HG03565 (cell line): ENCODE results near the gene CDYL.
"Not testable (repeated sequence)": the region's sequence is repeated elsewhere in the genome, so short reads cannot be mapped to it uniquely, and the experiment has no call there.

ENCODE experiments used
- ATAC-seq: cut with Tn5 transposase; IDR thresholded peaks from one replicate; pipeline ENCODE4 v1.9.1; 2021; ENCODE audit warnings: mild to moderate bottlenecking, moderate library complexity; ENCODE audit not compliant: unreplicated experiment

CDYL gene

DNA sequence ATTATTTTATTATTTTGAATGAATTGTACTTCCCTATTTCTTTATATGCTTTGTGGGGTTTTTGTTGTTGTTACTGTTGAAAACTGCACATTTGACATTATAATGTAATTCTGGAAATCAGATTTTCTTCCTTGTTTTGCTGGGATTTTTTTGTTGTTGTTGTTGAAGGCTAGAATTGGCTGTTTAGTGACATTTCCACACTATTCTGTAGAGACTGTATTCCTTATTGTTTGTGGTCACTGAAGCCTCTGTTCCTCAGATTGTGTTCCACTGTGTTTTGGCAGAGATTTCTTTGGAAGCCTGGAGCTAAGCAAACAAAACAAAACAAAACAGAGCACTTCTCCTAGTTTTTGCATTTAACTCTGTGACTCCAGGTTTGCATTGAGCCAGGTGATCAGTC is 52.9 kb downstream of the CDYL start:
- no peak for ATAC-seq

DNA sequence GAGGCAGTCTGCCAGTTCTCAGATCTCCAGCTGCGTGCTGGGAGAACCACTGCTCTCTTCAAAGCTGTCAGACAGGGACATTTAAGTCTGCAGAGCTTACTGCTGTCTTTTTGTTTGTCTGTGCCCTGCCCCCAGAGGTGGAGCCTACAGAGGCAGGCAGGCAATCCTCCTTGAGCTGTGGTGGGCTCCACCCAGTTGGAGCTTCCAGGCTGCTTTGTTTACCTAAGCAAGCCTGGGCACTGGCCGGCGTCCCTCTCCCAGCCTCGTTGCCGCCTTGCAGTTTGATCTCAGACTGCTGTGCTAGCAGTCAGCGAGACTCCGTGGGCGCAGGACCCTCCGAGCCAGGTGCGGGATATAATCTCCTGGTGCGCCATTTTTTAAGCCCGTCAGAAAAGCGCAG is 59.3 kb downstream of the CDYL start:
- ATAC-seq = not testable (repeated sequence)

DNA sequence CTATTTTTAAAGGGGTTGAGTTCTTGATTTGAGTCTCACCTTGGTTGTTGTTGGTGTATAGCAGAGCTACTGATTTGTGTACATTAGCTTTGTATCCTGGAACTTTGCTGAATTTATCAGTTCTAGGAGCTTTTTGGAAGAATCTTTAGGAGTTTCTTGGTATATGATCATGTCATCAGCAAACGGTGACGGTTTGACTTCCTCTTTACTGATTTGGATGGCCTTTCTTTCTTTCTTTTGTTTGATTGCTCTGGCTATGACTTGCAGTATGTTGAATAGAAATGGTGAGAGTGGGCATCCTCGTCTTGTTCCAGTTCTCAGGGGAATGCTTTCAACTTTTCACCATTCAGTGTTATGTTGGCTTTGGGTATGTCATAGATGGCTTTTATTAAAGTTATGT is 64.0 kb downstream of the CDYL start:
- ATAC-seq = no peak

DNA sequence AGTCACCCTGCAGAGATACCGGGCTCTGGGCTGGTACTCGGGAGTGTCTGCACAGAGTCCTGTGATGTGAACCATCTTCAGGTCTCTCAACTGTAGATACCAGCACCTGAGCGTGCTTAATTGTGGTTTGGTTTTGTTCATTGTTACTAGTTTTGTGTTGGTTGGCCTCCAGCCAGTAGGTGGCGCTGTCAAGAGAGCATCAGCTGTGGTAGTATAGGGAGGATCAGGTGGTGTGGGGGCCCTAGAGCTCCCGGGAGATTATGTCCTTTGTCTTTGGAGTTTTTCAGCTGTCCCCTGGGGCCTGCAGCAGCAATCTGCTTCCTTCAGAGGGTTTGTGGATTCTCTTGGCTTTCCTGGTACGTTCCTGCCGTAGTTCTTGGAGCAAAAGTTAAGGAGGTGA is 67.9 kb downstream of the CDYL start:
- no peak for ATAC-seq

DNA sequence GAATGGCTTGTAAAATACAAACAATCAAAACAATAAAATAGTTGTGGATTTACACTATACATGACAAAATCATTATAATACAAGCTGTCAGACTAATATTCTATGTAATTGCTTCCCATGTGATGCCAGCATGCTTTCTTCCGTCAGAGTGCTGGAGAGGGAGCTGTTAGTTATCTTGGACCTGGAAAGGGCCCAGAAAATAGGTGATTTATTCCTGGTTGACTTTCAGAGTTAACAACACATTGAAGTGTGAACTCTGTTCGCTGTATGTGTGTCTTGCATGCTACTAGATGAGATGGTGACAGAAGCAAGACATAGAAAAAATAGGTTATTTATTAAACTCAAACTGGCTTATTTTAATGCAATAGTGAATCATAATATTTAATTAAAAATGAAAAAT is 70.2 kb downstream of the CDYL start:
- no peak for ATAC-seq

DNA sequence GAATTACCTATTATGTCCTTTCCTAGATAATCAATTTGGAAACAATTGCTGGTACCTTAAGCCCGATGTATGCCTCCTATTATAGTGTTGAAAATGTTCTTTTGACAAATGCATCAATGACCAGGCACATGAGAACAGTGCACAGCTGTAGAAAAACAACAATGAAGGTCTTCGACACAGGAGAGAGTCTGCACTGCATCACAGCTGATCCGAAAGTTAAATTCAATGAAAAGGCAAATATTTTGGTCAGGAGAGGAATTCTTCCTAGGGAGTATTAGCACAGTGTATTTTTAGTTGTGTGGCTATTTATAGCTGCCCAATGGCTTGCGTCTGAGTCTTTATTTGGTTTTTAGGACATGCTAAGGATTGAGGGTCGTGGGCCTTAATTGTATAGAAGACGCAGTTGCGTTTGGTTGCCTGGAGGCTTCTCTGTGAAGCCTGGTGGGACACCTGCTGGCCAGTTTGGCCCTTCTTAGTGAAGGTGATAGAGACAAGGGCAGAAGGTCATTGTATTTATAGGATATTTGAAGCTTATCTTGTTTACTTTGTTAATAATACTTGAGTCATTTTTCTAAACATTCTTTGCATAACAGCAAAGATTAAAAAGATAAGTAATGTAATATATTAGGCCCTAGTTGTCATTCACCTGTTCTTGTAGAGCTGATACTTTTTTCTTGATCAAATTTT is 72.3 kb downstream of the CDYL start:
- ATAC-seq = no peak

DNA sequence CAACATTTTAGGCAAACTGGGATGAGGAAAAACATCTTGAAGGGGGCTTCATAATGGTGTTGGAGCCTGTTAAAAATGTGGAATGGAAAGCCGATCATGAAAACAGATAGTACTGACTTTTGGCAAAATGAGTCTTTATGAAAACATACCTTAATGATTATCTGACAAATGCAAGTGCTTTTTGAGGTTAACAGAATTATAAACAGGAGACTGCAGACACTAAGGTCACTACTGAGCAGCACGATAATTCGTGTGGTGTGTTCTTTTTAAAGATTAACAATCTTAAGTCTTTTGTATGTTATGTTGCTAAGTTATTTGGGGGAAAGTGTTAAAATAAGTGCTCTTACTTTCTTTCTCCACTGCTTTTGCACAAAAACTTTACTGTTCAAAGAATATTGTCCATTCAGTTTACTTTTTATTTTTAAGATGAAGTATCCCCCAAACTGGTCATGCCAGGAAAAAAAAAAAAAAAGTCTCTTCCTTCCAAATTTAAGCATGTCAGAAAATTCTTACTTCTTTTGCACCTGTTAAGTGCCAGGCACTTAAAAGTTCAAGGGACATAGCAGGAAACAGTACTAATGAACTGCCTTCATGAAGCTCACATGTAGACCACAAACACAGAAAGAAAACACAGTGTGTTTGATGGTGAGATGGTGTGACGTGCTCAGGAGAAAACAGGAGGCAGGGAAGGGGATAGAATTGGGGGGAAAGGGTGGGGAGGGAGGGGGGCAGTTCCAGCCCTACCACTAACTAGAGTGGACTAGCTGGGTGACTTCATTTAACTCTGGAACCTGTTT is 73.2 kb downstream of the CDYL start:
- ATAC-seq = no peak

DNA sequence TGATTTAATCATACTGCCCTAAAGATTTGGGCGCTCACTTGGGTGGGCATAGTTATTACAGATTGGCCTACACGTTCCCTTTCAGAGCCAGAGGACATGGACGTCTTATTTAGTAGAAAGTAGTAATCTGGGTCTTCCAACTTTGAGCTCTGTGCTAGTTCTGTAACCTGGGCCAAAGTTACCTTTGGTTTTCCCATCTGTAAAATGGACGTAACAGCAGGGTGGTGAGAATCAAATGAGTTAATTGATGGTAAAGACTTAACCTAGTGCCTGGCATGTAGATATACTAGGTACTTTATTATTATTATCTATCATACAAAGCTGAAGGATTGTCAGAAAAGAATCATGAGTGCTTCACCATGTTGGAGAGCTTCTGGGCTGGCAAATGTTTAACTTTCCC is 74.8 kb downstream of the CDYL start:
- no peak for ATAC-seq

DNA sequence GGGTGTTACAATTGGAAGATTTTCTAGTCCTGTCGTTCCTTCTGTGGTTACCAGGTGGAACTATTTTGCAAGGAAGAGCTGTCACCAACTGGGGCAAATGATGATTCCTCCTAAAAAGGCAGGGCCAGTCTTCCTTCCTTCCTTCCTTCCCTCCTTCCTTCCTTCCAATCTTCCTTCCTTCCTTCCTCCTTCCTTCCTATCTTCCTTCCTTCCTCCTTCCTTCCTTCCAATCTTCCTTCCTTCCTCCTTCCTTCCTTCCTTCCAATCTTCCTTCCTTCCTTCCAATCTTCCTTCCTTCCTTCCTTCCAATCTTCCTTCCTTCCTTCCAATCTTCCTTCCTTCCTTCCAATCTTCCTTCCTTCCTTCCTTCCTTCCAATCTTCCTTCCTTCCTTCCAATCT is 76.0 kb downstream of the CDYL start:
- not testable (repeated sequence) for ATAC-seq

DNA sequence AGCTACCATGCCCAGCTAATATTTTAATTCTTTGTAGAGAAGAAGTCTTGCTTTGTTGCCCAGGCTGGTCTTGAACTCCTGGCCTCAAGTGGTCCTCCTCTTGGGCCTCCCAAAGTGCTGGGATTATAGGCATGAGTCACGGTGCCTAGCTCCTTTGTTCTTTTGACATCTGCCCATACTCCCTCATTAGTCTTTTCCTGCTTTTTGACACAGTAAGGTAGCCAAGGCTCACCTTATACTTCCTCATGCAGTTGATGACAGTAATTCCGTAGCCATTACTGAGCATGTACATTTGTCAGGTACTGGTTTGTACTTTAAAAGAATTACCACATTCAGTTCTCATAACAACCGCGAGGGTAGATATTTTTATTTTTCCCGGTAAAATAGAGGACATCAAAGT is 76.7 kb downstream of the CDYL start:
- ATAC-seq = no peak

DNA sequence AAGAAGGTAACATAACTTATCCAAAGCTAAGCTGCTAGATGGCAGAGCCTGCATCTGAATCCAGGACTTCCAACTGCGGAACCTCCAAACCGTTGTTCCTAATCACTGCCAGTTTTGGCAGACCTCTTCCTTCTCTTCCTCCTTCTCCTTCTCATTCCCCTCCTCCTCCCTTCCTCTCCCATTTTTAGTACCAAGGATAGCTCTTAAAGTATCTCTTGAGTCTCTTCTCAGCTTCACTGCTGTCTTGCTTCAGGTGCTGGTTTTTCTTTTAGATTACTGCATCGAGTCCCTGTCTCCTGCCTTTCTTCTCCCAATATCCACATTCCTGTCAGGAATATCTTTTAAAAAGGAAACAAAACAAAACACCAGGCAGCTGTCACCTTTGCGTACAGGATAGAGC is 77.1 kb downstream of the CDYL start:
- no peak for ATAC-seq

DNA sequence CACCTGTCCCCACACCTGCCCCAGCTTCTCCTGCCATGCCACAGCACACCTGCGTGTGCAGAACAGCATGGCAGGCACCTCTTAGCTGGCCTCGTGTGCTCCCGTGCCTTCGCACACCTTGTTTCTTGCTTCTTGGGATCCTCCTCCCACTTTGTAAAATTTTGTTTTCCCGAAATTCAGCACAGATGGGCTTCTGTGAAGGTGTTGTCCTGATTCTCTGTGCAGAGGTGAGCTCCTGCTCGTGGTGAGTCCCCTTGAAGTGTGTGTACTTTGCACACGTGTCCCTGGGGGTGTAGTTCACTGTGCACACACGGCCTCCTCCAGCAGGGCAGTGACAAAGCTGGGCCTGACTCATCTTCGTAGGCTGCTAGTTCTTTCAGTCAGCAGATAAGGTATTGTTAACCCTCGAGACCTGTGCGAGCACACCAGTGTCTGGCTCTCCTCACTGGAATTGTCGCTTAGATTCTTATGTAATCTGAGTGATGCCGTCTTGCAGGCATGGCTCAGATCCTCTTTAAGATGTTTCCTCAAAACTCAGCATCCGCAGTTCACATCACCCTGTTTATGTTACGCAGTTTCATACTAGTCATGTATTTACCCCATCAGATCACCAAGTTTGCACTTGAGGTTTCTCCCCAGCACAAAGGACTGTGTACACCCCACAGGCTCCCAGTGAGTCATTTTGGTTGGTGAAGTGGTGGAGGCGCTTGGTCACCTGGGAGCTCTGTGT is 77.7 kb downstream of the CDYL start:
- no peak for ATAC-seq

DNA sequence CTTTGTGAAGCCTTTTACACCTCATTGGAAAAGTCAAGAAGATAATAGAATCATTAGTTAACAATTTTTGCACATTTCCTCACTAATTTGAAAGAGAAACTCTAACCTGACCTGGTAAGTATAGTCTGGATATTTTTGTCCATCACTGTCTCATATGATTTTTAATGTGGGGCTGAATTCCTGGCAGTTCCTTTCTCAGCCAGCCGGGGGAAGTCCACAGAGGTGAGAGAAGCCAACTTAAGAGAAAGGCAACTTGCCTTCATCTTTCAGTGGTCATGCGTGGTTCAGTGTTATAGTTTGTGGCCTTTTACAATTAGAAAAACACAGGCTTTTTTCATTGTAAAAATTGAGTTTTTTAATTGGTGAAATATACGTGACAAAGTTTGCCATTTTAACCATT is 80.6 kb downstream of the CDYL start:
- ATAC-seq = no peak

DNA sequence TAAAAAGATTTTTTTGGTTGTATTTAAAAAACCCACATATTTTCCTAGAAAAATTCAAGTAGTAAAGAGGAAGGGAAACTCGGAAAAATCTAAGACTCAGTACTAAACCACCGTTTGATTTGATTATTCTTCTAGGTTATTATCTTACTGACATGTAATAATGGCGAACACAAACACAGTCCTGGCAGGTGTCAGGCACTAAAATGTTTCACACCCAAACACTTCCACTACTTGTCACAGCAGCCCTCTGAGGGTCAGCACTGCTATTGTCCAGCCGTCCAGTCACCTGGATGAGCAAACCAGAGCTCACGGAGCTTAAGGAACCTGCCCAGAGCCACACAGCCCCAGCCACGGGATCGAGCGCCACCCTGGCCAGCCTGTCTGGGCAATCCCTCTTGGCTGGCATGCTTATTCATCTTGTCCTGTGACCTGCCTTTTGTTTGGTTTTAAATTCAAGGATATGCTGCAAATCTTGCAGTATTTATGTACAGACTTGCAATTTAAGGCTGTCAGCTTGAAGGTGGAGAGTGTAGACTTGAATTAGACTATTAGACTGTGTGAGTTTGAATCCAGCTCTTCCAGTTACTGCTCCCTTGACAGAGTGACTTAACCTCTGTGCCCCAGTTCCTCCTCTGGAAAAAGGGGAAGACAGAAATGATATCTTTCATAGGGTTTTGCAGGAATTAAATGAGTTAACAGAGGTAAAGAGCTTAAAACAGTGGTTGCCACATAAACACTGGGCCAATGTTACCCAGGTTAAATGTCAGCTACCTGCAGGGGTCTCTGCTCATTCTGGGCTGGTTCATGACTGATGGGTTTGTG is 82.2 kb downstream of the CDYL start:
- ATAC-seq = no peak

DNA sequence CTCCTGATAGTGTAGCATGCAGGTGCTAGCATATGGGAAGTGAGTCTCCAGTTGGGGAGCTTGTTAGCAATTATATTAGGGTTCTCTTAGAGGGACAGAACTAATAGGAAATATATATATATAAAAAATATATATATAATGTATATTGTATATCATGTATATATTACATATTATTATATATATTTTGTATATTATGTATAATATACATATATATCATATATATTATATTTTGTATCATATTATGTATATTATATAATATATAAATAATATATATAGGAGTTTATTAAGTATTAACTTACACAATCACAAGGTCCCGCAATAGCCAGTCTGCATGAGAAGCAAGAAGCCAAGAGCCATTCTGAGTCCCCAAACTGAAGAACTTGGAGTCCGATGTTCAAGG is 84.2 kb downstream of the CDYL start:
- no peak for ATAC-seq

DNA sequence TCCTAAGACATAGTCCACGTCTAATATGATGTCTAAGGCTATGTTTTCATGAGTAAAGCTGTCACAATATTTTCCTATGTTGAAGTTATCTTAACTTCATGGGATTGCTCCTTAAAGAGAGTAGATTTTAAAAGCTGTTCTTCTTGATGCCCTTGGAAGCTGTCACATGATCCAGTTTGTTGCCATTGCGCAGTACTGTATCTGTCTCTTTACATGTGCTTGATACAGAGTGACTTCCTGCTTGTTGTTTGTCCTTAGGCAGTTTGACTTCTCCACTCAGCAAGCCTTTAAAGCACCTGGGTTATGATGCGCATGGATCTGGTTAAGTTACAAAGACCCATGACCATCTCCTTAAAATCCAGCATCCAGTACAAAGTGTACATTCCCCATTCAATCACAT is 85.4 kb downstream of the CDYL start:
- no peak for ATAC-seq

DNA sequence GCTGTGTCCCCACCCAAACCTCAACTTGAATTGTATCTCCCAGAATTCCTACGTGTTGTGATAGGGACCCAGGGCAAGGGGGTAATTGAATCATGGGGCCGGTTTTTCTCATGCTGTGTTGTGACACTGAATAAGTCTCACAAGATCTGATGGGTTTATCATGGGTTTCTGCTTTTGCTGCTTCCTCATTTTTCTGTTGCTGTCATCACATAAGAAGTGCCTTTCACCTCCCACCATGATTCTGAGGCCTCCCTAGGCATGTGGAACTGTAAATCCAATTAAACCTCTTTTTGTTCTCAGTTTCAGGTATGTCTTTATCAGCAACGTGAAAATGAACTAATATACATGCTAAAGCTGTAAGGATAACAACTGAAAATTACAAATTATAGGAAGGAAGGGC is 88.3 kb downstream of the CDYL start:
- no peak for ATAC-seq

DNA sequence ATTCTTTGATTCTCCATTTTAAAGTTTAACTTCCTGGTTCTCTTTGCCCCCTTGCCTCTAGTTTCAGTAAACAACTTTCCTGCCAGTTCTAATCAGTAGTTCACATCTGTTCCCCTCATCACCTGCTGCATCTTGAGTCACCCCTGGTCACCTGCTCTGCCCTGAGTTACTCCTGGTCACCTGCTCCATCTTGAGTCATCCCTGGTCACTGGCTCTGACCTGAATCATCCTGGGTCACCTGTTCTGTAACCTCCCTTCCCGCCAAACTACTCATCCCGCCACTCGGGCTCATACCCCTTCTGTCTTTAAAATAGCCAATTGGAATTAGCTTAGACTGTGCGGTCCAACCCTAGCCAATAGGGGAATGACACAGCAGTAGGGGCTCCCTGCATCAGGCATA is 88.8 kb downstream of the CDYL start:
- ATAC-seq = not testable (repeated sequence)

DNA sequence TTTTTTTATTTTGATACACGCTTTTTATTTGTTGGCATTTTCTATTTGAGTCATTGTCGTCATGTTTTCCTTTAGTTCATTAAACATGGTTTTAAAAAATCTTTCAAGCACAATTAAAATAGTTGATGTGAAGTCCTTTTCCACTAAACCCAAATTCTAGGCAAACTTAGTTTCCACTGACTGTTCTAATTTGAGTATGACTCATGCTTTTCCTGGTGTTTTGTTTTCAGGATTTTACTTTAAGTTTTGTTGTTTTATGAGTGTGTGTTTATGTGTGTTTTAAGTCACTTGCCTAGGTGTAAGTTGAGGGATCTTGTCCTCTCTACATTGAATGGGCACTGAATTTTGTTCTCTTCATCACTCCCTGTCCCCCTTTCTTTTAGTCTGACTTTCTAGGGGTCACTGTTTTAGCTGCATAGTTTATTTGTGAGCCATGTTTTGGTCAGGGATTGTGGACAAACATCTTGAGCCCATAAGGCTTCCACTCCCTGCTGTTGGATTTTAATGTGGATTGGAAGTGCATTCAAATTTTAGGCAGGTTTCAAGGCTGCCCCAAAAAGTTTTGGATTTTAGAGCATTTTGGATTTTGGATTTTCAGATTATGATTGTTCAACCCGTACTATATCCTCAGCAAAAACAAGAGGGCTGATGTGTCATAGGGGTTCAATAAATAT is 94.8 kb downstream of the CDYL start:
- ATAC-seq = no peak

DNA sequence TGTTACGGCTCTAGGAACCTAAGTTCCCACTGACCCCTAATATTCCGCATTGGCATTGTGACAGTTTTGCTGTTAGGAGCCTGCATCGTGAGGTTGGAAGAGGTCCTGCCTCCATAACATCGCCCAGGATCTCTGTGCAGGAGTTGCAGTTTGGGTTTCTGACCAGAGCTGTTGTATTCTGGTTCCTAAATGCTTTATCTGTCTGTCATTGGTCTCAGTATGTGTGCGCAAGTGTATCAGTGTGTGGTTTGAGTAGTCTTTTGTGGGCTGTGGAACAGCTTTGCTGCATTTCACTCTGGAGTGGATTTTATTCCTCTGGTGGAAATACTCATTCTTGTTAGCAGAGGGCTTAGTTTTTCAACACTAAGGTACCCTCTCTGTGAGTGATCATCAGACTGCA is 95.6 kb downstream of the CDYL start:
- ATAC-seq = no peak

DNA sequence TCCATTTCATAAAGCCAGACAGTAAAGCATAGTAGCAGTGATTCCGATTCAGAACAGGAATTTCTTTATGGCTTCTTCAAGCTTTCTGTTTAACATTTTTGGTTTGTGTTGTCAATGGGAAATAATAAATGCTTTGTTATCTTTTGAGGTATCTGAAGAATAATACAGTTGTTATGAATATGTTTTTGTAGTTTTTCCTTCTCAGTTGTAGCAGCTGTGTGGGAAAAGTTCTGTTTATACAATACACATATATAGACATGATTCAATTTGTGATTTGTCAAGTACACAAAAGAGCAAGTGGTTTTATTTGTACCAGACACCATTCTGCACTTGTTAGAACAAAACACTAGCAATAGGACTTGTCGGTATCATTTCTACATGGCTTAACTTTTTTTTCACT is 96.6 kb downstream of the CDYL start:
- no peak for ATAC-seq
